ENCODE results near the gene RASGRP3.
"Not testable (repeated sequence)": the region's sequence is repeated elsewhere in the genome, so short reads cannot be mapped to it uniquely, and the experiment has no call there.

The RASGRP3 gene

GRCh38 chr2:33476131-33476792 lies at the start of gene RASGRP3:
Gene RASGRP3 (plus strand): TSS chr2:33476649. CDS start chr2:33515137, 38,488 bp downstream.
- no peak for DNase-seq

- no peak for DNase-seq
Measured at GRCh38 chr2:33426666-33427231, 49.7 kb upstream of the RASGRP3 start.

GRCh38 chr2:33430077-33430476 lies 46.4 kb upstream of the RASGRP3 start:
- no peak for DNase-seq

- no peak for DNase-seq
Measured at GRCh38 chr2:33430856-33431255, 45.6 kb upstream of the RASGRP3 start.

GRCh38 chr2:33432871-33433270 lies 43.6 kb upstream of the RASGRP3 start:
- no peak for DNase-seq

GRCh38 chr2:33433279-33434235 lies 42.9 kb upstream of the RASGRP3 start:
- DNase-seq = no peak

- no peak for DNase-seq
Measured at GRCh38 chr2:33435518-33435917, 40.9 kb upstream of the RASGRP3 start.

GRCh38 chr2:33436083-33436482 lies 40.4 kb upstream of the RASGRP3 start:
- DNase-seq = no peak

GRCh38 chr2:33437297-33437696 lies 39.2 kb upstream of the RASGRP3 start:
- no peak for DNase-seq

GRCh38 chr2:33437815-33438214 lies 38.6 kb upstream of the RASGRP3 start:
- no peak for DNase-seq

GRCh38 chr2:33441235-33441810 lies 35.1 kb upstream of the RASGRP3 start:
- no peak for DNase-seq

- not testable (repeated sequence) for DNase-seq
Measured at GRCh38 chr2:33442052-33442451, 34.4 kb upstream of the RASGRP3 start.

GRCh38 chr2:33442528-33443079 lies 33.8 kb upstream of the RASGRP3 start:
- DNase-seq = no peak

GRCh38 chr2:33443274-33443829 lies 33.1 kb upstream of the RASGRP3 start:
- DNase-seq = no peak

- DNase-seq = no peak
Measured at GRCh38 chr2:33444967-33445366, 31.5 kb upstream of the RASGRP3 start.

GRCh38 chr2:33448220-33448899 lies 28.1 kb upstream of the RASGRP3 start:
- no peak for DNase-seq

- DNase-seq = no peak
Measured at GRCh38 chr2:33451214-33451613, 25.2 kb upstream of the RASGRP3 start.

GRCh38 chr2:33451825-33452224 lies 24.6 kb upstream of the RASGRP3 start:
- DNase-seq = no peak

GRCh38 chr2:33452545-33452944 lies 23.9 kb upstream of the RASGRP3 start:
- no peak for DNase-seq

- DNase-seq = no peak
Measured at GRCh38 chr2:33453905-33454479, 22.5 kb upstream of the RASGRP3 start.

GRCh38 chr2:33457556-33458247 lies 18.7 kb upstream of the RASGRP3 start:
- DNase-seq = no peak
